Rectal smooth muscle tissue (tissue), 1 donor: ENCODE data around the gene MTR.

Experiments used
- H3K27ac ChIP-seq: one replicate; pipeline ENCODE4 v1.7.0; 2013; ENCODE audit warnings: low read depth, low read length, inconsistent platforms
- H3K27me3 ChIP-seq: one replicate; pipeline ENCODE4 v1.7.0; 2013; ENCODE audit warnings: low read length; ENCODE audit not compliant: control insufficient read depth, insufficient read depth
- H3K36me3 ChIP-seq: one replicate; pipeline ENCODE4 v1.7.0; 2013; ENCODE audit warnings: low read length; ENCODE audit not compliant: control insufficient read depth, insufficient read depth
- H3K4me1 ChIP-seq: one replicate; pipeline ENCODE4 v1.7.0; 2013; ENCODE audit warnings: low read length; ENCODE audit not compliant: control insufficient read depth, insufficient read depth
- H3K4me3 ChIP-seq: one replicate; pipeline ENCODE4 v1.7.0; 2013; ENCODE audit warnings: low read length
- H3K9ac ChIP-seq: one replicate; pipeline ENCODE4 v1.7.0; 2013; ENCODE audit warnings: low read length

The MTR gene

DNA sequence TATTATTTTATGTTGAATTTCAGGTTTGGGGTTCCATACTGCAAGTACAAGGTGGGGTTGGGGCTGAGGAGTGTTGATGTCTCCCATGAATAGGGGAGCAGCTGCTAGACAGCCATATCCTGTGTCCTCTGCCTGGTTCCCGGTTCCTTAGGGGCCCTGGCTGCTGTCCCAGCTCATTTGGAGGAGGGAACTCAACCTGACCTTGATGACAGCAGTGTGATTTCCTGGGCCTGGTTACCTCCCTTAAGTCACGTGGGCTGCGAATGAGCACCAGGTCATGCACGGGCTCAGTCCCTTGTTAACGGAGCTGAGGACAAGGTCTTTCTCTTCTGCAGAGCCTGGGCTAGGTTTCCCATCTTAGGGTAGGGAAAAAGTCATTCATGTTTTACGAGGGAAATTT lies 85.1 kb downstream of the MTR start:
- Histone ChIP-seq H3K27me3 (no peaks in the 10 kb centered on the region), H3K4me3 (no peak overlapping the region), H3K27ac (no peak overlapping the region), H3K4me1 (no peaks in the 10 kb centered on the region), H3K36me3 (peaks cover 5% of the 10 kb centered on the region), H3K9ac (no peak overlapping the region)

- no peak overlapping the region for H3K27ac ChIP-seq
- H3K9ac ChIP-seq, result no peak overlapping the region
- no peak overlapping the region for H3K4me3 ChIP-seq
- no peaks in the 10 kb centered on the region for H3K4me1 ChIP-seq
- H3K27me3 ChIP-seq, result no peaks in the 10 kb centered on the region
- H3K36me3 ChIP-seq, result peaks cover 3% of the 10 kb centered on the region
Observed at GRCh38 chr1:236882678-236883077, 87.6 kb downstream of the MTR start.

DNA sequence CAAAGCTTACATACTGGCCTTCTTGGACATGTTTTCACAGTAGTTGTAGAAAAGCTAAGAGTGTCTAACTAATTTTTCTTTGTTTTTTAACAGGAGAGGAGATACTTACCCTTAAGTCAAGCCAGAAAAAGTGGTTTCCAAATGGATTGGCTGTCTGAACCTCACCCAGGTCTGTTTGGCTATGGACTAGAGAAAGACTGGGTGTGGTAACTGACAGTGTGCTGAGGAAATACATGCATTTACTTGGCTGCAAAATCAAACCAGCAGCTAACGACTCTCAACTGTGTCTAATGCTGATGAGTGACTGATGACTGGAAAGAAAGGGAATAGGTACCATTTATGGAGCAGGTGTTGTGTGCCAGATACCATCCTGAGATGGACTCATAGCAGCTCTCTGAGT lies 91.1 kb downstream of the MTR start:
- no peaks in the 10 kb centered on the region for H3K27me3 ChIP-seq
- no peak overlapping the region for H3K27ac ChIP-seq
- peaks cover 3% of the 10 kb centered on the region for H3K36me3 ChIP-seq

GRCh38 chr1:236887081-236887480 lies 92.0 kb downstream of the MTR start:
- Histone ChIP-seq H3K4me1 (peaks cover 33% of the 10 kb centered on the region), H3K9ac (no peak overlapping the region), H3K27ac (no peak overlapping the region), H3K27me3 (no peaks in the 10 kb centered on the region), H3K4me3 (no peak overlapping the region), H3K36me3 (peaks cover 3% of the 10 kb centered on the region)

More for the DNA sequence above, 91.1 kb downstream of the MTR start:
- Histone ChIP-seq H3K9ac (no peak overlapping the region), H3K4me3 (no peak overlapping the region), H3K4me1 (peaks cover 28% of the 10 kb centered on the region)

DNA sequence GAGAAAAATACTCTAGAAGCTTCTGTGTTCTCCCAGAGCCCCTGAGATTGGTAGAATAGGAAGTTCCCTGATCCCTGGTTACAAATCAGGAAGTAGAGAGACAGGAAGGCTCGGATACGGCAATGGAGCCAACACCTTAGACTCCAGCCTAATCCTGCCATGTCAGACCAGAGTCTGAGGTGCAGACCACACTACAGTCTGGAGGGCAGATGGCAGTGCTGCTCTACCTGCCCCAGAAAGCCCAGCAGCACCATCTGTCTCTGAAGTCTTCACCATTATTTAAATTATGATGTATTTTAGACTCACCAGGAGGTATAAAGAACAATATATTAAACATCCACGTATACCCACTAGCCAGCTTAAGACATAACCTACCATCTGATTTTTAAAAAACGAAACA lies 93.0 kb downstream of the MTR start:
- no peak overlapping the region for H3K27ac ChIP-seq
- H3K36me3 ChIP-seq, result peaks cover 3% of the 10 kb centered on the region
- H3K9ac ChIP-seq, result no peak overlapping the region
- no peaks in the 10 kb centered on the region for H3K27me3 ChIP-seq
- no peak overlapping the region for H3K4me3 ChIP-seq
- peaks cover 35% of the 10 kb centered on the region for H3K4me1 ChIP-seq

DNA sequence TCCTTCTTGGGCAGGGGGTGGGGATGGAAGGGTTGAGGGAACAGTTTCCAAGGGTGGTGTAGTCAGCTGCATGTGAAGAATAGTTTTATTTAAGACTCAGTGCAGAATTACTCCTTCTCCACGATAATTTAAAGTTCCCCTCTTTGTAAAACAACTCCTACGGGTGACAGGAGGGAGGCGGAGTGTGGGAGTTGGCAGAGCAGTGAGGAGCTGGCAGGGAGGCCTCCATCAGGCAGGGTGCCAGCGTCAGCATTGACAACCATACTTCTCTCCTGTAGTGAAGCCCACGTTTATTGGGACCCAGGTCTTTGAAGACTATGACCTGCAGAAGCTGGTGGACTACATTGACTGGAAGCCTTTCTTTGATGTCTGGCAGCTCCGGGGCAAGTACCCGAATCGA lies 93.8 kb downstream of the MTR start:
- Histone ChIP-seq H3K27me3 (no peaks in the 10 kb centered on the region), H3K4me1 (peaks cover 42% of the 10 kb centered on the region), H3K27ac (no peak overlapping the region), H3K36me3 (peaks cover 3% of the 10 kb centered on the region), H3K9ac (no peak overlapping the region), H3K4me3 (no peak overlapping the region)

GRCh38 chr1:236890152-236891056 lies 95.3 kb downstream of the MTR start:
- Histone ChIP-seq H3K27me3 (no peaks in the 10 kb centered on the region), H3K36me3 (peaks cover 9% of the 10 kb centered on the region), H3K27ac (peak overlapping the region; percentile 68), H3K4me3 (no peak overlapping the region), H3K9ac (no peak overlapping the region), H3K4me1 (peaks cover 49% of the 10 kb centered on the region)

- Histone ChIP-seq H3K9ac (no peak overlapping the region), H3K27me3 (no peaks in the 10 kb centered on the region), H3K36me3 (peaks cover 12% of the 10 kb centered on the region), H3K27ac (peak overlapping the region; percentile 63), H3K4me1 (peaks cover 49% of the 10 kb centered on the region), H3K4me3 (no peak overlapping the region)
Observed at GRCh38 chr1:236893626-236894545, 98.8 kb downstream of the MTR start.

DNA sequence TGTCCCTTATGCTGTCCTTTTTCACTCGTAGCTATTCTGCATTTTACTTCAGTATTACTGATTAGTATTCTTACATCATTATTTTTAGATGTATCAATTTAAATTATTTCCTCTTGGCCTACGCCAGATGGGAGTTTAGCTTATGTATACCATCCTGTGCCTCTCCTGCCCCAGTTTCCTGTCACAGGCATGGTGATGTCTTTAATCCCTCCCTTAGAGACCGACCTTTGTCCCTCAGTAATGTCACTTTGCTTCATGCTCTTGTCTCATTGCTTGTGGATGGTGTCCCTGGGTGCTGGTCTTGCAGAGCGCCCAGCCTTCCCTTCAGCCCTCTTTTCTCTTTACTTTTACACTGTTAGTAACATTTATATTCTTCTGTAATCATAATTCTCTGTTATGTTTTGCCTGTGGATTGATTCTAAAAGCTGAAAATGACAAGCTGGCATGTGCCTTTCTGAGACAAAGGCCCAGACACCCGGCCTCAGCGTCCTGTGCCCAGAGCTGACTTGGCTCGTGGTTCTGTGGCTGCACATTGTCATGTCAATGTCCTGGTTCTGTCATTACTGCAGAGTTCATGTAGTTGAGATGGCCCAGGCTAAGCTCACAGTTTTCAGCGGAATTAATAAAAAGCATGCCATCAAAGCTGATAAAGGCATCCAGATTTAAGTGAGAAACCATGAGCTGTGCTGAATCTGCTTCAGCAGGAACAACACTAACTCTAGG lies 100.7 kb downstream of the MTR start:
- no peak overlapping the region for H3K27ac ChIP-seq
- H3K4me3 ChIP-seq, result no peak overlapping the region
- peaks cover 12% of the 10 kb centered on the region for H3K36me3 ChIP-seq
- H3K4me1 ChIP-seq, result peaks cover 31% of the 10 kb centered on the region
- H3K27me3 ChIP-seq, result no peaks in the 10 kb centered on the region
- no peak overlapping the region for H3K9ac ChIP-seq

DNA sequence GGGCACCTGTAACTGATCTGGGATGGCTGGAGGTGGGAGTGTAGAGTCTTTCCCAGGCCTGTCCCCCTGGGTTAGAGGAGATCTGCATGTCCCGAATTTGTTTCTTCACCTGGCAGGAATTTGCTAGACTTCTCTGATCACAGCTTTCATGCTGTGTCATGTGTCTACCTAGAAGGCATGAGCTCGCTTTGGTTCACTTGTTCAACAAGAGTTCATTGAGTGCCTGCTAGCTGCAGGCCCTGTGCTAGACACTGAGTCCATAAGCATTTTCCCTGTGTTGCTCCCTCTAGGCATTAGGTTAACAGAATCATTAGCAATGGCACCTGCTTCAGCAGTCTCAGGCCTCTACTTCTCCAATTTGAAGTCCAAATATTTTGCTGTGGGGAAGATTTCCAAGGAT lies 101.6 kb downstream of the MTR start:
- H3K36me3 ChIP-seq, result peaks cover 15% of the 10 kb centered on the region
- H3K9ac ChIP-seq, result no peak overlapping the region
- H3K27ac ChIP-seq, result no peak overlapping the region
- H3K27me3 ChIP-seq, result no peaks in the 10 kb centered on the region
- no peak overlapping the region for H3K4me3 ChIP-seq
- H3K4me1 ChIP-seq, result peaks cover 23% of the 10 kb centered on the region

GRCh38 chr1:236904892-236905741 lies 110.0 kb downstream of the MTR start:
- Histone ChIP-seq H3K9ac (no peak overlapping the region), H3K4me1 (no peaks in the 10 kb centered on the region), H3K27ac (no peak overlapping the region), H3K4me3 (no peak overlapping the region), H3K27me3 (no peaks in the 10 kb centered on the region), H3K36me3 (peaks cover 6% of the 10 kb centered on the region)
